HepG2 (cell line): ENCODE measurements around the gene RPL18. TPM values are rescaled to one million over a fixed set of nuclear protein-coding genes. Genes with fewer than 3 reads are reported as not detected.

Experiments used
- CHD4 ChIP-seq: fragments of 200-600 bp; sonication (generic); IDR thresholded peaks from 2 replicates; pipeline ENCODE4 v1.7.0; 2017; ENCODE audit warnings: mild to moderate bottlenecking, low read length, borderline replicate concordance
- KMT2A ChIP-seq: sonication (generic); formaldehyde crosslinking; IDR thresholded peaks from 2 replicates; pipeline ENCODE4 v1.4.0; 2020; ENCODE audit warnings: missing genetic modification reagents
- MXI1 ChIP-seq: IDR thresholded peaks from 3 replicates; pipeline ENCODE4 v1.6.1; 2012; ENCODE audit warnings: low read depth, low read length, inconsistent platforms, borderline replicate concordance
- NCOA1 ChIP-seq: sonication (generic); formaldehyde crosslinking; IDR thresholded peaks from 2 replicates; pipeline ENCODE4 v1.9.0; 2021; ENCODE audit warnings: missing genetic modification reagents
- SP2 ChIP-seq: sonication (generic); formaldehyde crosslinking; IDR thresholded peaks from 2 replicates; pipeline ENCODE4 v1.5.1; 2020; ENCODE audit warnings: mild to moderate bottlenecking, missing genetic modification reagents
- ZFP82 ChIP-seq: sonication (generic); formaldehyde crosslinking; IDR thresholded peaks from 2 replicates; pipeline ENCODE4 v1.5.1; 2020; ENCODE audit warnings: mild to moderate bottlenecking, missing genetic modification reagents, borderline replicate concordance
- ZIK1 ChIP-seq: sonication (generic); formaldehyde crosslinking; IDR thresholded peaks from 2 replicates; pipeline ENCODE4 v1.5.0; 2020; ENCODE audit warnings: mild to moderate bottlenecking, low read depth, missing genetic modification reagents, borderline replicate concordance
- ZNF276 ChIP-seq: sonication (generic); formaldehyde crosslinking; IDR thresholded peaks from 2 replicates; pipeline ENCODE4 v1.4.0; 2020; ENCODE audit warnings: mild to moderate bottlenecking, low read depth, missing genetic modification reagents
- ZNF317 ChIP-seq: sonication (generic); formaldehyde crosslinking; IDR thresholded peaks from 2 replicates; pipeline ENCODE4 v1.5.0; 2020; ENCODE audit warnings: mild to moderate bottlenecking, missing genetic modification reagents
- ZNF883 ChIP-seq: sonication (generic); formaldehyde crosslinking; IDR thresholded peaks from 2 replicates; pipeline ENCODE4 v1.5.1; 2020; ENCODE audit warnings: mild to moderate bottlenecking, missing genetic modification reagents; ENCODE audit errors: not compliant biosample characterization
- ZSCAN22 ChIP-seq: sonication (generic); formaldehyde crosslinking; IDR thresholded peaks from 2 replicates; pipeline ENCODE4 v1.4.0; 2020; ENCODE audit warnings: mild to moderate bottlenecking, missing genetic modification reagents
- polyA plus RNA-seq, 8 experiments: library from polyadenylated mRNA; depleted of rRNA in 3 of 8; stranded (reverse) in 7 of 8; unstranded in 1 of 8; fragments of >200 nt; fragmentation: Illumina TruSeq in 4 of 8; extraction: Trizol in 4 of 8; gene quantifications; 2 replicates each; pipeline versions ENCODE4 v1.2.1 to v1.2.3, GENCODE V29; 2011 to 2016; ENCODE audit warnings: low read depth in 4 of 8, missing spikeins in 1 of 8, mixed read lengths in 1 of 8; ENCODE audit not compliant: insufficient read depth in 1 of 8
- total RNA-seq, 5 experiments: library from RNA; depleted of rRNA; stranded (reverse); fragments of >200 nt; fragmentation: Illumina TruSeq; extraction: Trizol; gene quantifications; 2 replicates each; pipeline ENCODE4 v1.2.3, GENCODE V29; 2016; ENCODE audit warnings: low read depth in 1 of 5

The RPL18 gene
- total and polyA plus RNA-seq, 2 of the 13 experiments (the other 11 are each of a cell fraction or from before 2014, with no cell fraction given): 1,485 to 1,639 TPM

- TF ChIP-seq NCOA1 (CRISPR knock-in tag) (no peak), ZFP82 (CRISPR knock-in tag) (no peak), ZIK1 (CRISPR knock-in tag) (0 out of 2 replicates have a peak, but pooled peaks have one; percentile 2), ZNF276 (CRISPR knock-in tag) (peak; percentile 56; the same call in 1 of the 2 replicates), ZNF883 (CRISPR knock-in tag) (no peak), ZNF317 (CRISPR knock-in tag) (no peak), KMT2A (CRISPR knock-in tag) (no peak), ZSCAN22 (peak; percentile 10; the same call in 1 of the 2 replicates), SP2 (no peak), MXI1 (no peak), CHD4 (peak; percentile 99)
- TF ChIP-seq, all 625 proteins: peak for 20
Observed at GRCh38 chr19:48619692-48620585, 961 bp upstream of the RPL18 start (continued).
